Aorta (tissue), 5 donors: ENCODE measurements around the gene NEDD4L. TPM values are rescaled to one million over a fixed set of nuclear protein-coding genes. Genes with fewer than 3 reads are reported as not detected.

Source experiments
- ATAC-seq: fragments of 200-7000 bp; cut with Tn5 transposase; one replicate; pipeline ENCODE4 v1.9.1; 2022; ENCODE audit warnings: moderate library complexity; ENCODE audit not compliant: low FRiP score
- DNase-seq, 2 donors: peaks; one replicate each; pipeline ENCODE4 v3.0.0-alpha.2; 2020
- H3K27ac ChIP-seq, 2 donors: one replicate each; pipeline ENCODE4 v1.5.1; 2013; ENCODE audit warnings: low read length in 2 of 2, mild to moderate bottlenecking in 2 of 2, moderate library complexity in 2 of 2, control low read depth in 1 of 2, inconsistent platforms in 1 of 2, low read depth in 1 of 2
- H3K27me3 ChIP-seq, 2 donors: one replicate each; pipeline ENCODE4 v1.6.1; 2013; ENCODE audit warnings: control low read depth in 1 of 2, low read length in 1 of 2, mild to moderate bottlenecking in 1 of 2, moderate library complexity in 1 of 2; ENCODE audit not compliant: insufficient read depth in 2 of 2, control insufficient read depth in 1 of 2
- H3K36me3 ChIP-seq, 2 donors: one replicate each; pipeline ENCODE4 v1.6.1; 2013; ENCODE audit warnings: control low read depth in 1 of 2, low read length in 1 of 2, mild to moderate bottlenecking in 1 of 2; ENCODE audit not compliant: insufficient read depth in 2 of 2, control insufficient read depth in 1 of 2
- H3K4me1 ChIP-seq, 2 donors: one replicate each; pipeline ENCODE4 v1.6.1; 2013; ENCODE audit warnings: low read length in 2 of 2, control low read depth in 1 of 2, mild to moderate bottlenecking in 1 of 2, moderate library complexity in 1 of 2; ENCODE audit not compliant: insufficient read depth in 2 of 2, control insufficient read depth in 1 of 2
- H3K4me3 ChIP-seq, 2 donors: one replicate each; pipeline ENCODE4 v1.5.1; 2013; ENCODE audit warnings: low read length in 2 of 2, control low read depth in 1 of 2, mild to moderate bottlenecking in 1 of 2
- H3K9me3 ChIP-seq: one replicate; pipeline ENCODE4 v1.6.1; 2013; ENCODE audit warnings: mild to moderate bottlenecking, low read length; ENCODE audit not compliant: control insufficient read depth
- WGBS, 2 donors: extraction: QIAGEN DNeasy Blood & Tissue Kit; methylation state at CpG; one replicate each; pipeline ENCODE4 v1.1.7; 2013; 5-methylcytosine and 5-hydroxymethylcytosine counted together
- intact Hi-C, 2 donors: fragments of 100-400 bp; cut with DNase I; formaldehyde crosslinking; loops; one replicate each; pipeline versions ENCODE4 v1.14.2 to v1.15.0; 2022
- polyA plus RNA-seq, 2 donors: library from polyadenylated mRNA; stranded (reverse); fragments of 200-250 nt; gene quantifications; one replicate each; pipeline ENCODE4 v1.2.3, GENCODE V29; 2013
- total RNA-seq, 2 donors: library from RNA; stranded (reverse); fragmentation: NEBNext Ultra II Directional; extraction: Animal tissue kit (Norgen Biotek cat#: 25700); gene quantifications; one replicate each; pipeline ENCODE4 v1.2.1, GENCODE V29; 2021
- donor health status: healthy with polysubstance abuse.
- donor health status: Bipolar disorder and iron deficiency.
- donor health status: DM: no; HTN: no; CAD: no.
- donor health status: DM: no; HTN: no; CAD: no.
- donor health status: DM: yes; HTN: yes; CAD: no.

NEDD4L gene
- total and polyA plus RNA-seq, 4 donors, result 4.0 to 24.0 (median 17.8) TPM

GRCh38 chr18:58009166-58009565 is 34.9 kb upstream of the NEDD4L start:
- H3K27me3 ChIP-seq, result no peaks in the 10 kb centered on the region
- intact Hi-C loops, result no loop called here

GRCh38 chr18:58010265-58010664 is 33.8 kb upstream of the NEDD4L start:
- ATAC-seq (no peak), DNase-seq (no peak)
- intact Hi-C loops, result no loop called here
- H3K4me1 ChIP-seq, result no peaks in the 10 kb centered on the region
- no peaks in the 10 kb centered on the region for H3K27me3 ChIP-seq
- no peak overlapping the region for H3K4me3 ChIP-seq
- no peak overlapping the region for H3K27ac ChIP-seq
- WGBS, 2 donors, result 96 to 99% methylated on average over 4 of the region's 4 CpGs
- H3K9me3 ChIP-seq, result no peaks in the 10 kb centered on the region
- H3K36me3 ChIP-seq, result no peaks in the 10 kb centered on the region

More at GRCh38 chr18:58009166-58009565, 34.9 kb upstream of the NEDD4L start:
- no peaks in the 10 kb centered on the region for H3K4me1 ChIP-seq
- H3K36me3 ChIP-seq, result no peaks in the 10 kb centered on the region
- no peak overlapping the region for H3K27ac ChIP-seq
- DNase-seq, result no peak
- ATAC-seq, result no peak
- H3K9me3 ChIP-seq, result no peaks in the 10 kb centered on the region
- H3K4me3 ChIP-seq, result no peak overlapping the region

GRCh38 chr18:58012356-58012755 is 31.7 kb upstream of the NEDD4L start:
- 96 to 97% methylated on average over 1 of the region's 1 CpG for WGBS, 2 donors
- Histone ChIP-seq H3K27me3 (no peaks in the 10 kb centered on the region), H3K9me3 (no peaks in the 10 kb centered on the region), H3K36me3 (no peaks in the 10 kb centered on the region), H3K27ac (no peak overlapping the region), H3K4me3 (no peak overlapping the region), H3K4me1 (no peaks in the 10 kb centered on the region)
- no peak for DNase-seq
- intact Hi-C loops, result no loop called here
- ATAC-seq, result no peak

- no peaks in the 10 kb centered on the region for H3K9me3 ChIP-seq
- H3K36me3 ChIP-seq, result no peaks in the 10 kb centered on the region
- H3K27me3 ChIP-seq, result no peaks in the 10 kb centered on the region
- H3K4me1 ChIP-seq, result no peaks in the 10 kb centered on the region
- no peak overlapping the region for H3K4me3 ChIP-seq
- no peak overlapping the region for H3K27ac ChIP-seq
- intact Hi-C loops, result no loop called here
- DNase-seq (no peak), ATAC-seq (no peak)
- 53 to 54% methylated on average over 8 of the region's 8 CpGs for WGBS, 2 donors
Observed at GRCh38 chr18:58013241-58014211, 30.5 kb upstream of the NEDD4L start.

- ATAC-seq (no peak), DNase-seq (no peak)
- no peaks in the 10 kb centered on the region for H3K9me3 ChIP-seq
- H3K27ac ChIP-seq, result no peak overlapping the region
- no peaks in the 10 kb centered on the region for H3K4me1 ChIP-seq
- intact Hi-C loops, result no loop called here
- no peaks in the 10 kb centered on the region for H3K36me3 ChIP-seq
- no peak overlapping the region for H3K4me3 ChIP-seq
- 82 to 87% methylated on average over 13 of the region's 13 CpGs for WGBS, 2 donors
- H3K27me3 ChIP-seq, result no peaks in the 10 kb centered on the region
Observed at GRCh38 chr18:58015065-58015780, 28.8 kb upstream of the NEDD4L start.

GRCh38 chr18:58017267-58017666 is 26.8 kb upstream of the NEDD4L start:
- Histone ChIP-seq H3K4me1 (no peaks in the 10 kb centered on the region), H3K9me3 (no peaks in the 10 kb centered on the region), H3K36me3 (no peaks in the 10 kb centered on the region), H3K27me3 (no peaks in the 10 kb centered on the region), H3K4me3 (no peak overlapping the region), H3K27ac (no peak overlapping the region)
- intact Hi-C loops, result no loop called here
- no peak for ATAC-seq
- no peak for DNase-seq

- ATAC-seq (no peak), DNase-seq (no peak)
- H3K4me1 ChIP-seq, result no peaks in the 10 kb centered on the region
- H3K27ac ChIP-seq, result no peak overlapping the region
- H3K36me3 ChIP-seq, result no peaks in the 10 kb centered on the region
- H3K9me3 ChIP-seq, result no peaks in the 10 kb centered on the region
- whole genome bisulfite sequencing, 2 donors, result 92 to 94% methylated on average over 3 of the region's 3 CpGs
- no peak overlapping the region for H3K4me3 ChIP-seq
- intact Hi-C loops, result no loop called here
- no peaks in the 10 kb centered on the region for H3K27me3 ChIP-seq
Observed at GRCh38 chr18:58020567-58021107, 23.4 kb upstream of the NEDD4L start.

- 96 to 98% methylated on average over 4 of the region's 4 CpGs for WGBS, 2 donors
- Histone ChIP-seq H3K27ac (no peak overlapping the region), H3K4me3 (no peak overlapping the region), H3K36me3 (no peaks in the 10 kb centered on the region), H3K9me3 (no peaks in the 10 kb centered on the region), H3K27me3 (no peaks in the 10 kb centered on the region), H3K4me1 (no peaks in the 10 kb centered on the region)
- intact Hi-C loops, result no loop called here
- ATAC-seq (no peak), DNase-seq (no peak)
Observed at GRCh38 chr18:58021504-58021903, 22.5 kb upstream of the NEDD4L start.
